ENCODE measurements around the gene DCPS.
"Not testable (repeated sequence)": the region's sequence is repeated elsewhere in the genome, so short reads cannot be mapped to it uniquely, and the experiment has no call there.

DNA sequence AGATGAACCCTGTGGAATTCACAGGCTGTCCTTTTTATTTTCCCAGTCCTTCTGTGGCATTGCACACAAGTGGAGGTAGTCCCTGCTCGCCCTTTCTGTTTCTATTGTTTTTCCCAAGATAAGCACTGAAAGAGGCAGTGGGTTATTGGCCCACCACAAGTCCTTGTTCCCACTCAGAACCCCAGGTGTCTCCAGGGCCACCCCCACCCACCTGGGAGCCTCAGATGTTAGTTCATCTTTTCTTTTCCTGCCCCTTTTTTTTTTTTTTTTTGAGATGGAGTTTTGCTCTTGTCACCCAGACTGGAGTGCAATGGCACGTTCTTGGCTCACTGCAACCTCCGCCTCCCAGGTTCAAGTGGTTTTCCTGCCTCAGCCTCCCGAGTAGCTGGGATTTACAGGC lies 4.9 kb downstream of the DCPS start:
- TF ChIP-seq, protein P1, sequence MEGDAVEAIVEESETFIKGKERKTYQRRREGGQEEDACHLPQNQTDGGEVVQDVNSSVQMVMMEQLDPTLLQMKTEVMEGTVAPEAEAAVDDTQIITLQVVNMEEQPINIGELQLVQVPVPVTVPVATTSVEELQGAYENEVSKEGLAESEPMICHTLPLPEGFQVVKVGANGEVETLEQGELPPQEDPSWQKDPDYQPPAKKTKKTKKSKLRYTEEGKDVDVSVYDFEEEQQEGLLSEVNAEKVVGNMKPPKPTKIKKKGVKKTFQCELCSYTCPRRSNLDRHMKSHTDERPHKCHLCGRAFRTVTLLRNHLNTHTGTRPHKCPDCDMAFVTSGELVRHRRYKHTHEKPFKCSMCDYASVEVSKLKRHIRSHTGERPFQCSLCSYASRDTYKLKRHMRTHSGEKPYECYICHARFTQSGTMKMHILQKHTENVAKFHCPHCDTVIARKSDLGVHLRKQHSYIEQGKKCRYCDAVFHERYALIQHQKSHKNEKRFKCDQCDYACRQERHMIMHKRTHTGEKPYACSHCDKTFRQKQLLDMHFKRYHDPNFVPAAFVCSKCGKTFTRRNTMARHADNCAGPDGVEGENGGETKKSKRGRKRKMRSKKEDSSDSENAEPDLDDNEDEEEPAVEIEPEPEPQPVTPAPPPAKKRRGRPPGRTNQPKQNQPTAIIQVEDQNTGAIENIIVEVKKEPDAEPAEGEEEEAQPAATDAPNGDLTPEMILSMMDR (IDR thresholded peaks at IDR 0.05), result not testable (repeated sequence)
- TF ChIP-seq EP300, POLR2A, POLR2AphosphoS5 (IDR thresholded peaks at IDR 0.05): not testable (repeated sequence)
